Measurements from ENCODE around the gene PARVB. TPM values are rescaled to one million over a fixed set of nuclear protein-coding genes. Genes with fewer than 3 reads are reported as not detected.

Gene PARVB
- total and polyA plus RNA-seq, 9 donors = 12.3 to 62.9 (median 39.1) TPM

DNA sequence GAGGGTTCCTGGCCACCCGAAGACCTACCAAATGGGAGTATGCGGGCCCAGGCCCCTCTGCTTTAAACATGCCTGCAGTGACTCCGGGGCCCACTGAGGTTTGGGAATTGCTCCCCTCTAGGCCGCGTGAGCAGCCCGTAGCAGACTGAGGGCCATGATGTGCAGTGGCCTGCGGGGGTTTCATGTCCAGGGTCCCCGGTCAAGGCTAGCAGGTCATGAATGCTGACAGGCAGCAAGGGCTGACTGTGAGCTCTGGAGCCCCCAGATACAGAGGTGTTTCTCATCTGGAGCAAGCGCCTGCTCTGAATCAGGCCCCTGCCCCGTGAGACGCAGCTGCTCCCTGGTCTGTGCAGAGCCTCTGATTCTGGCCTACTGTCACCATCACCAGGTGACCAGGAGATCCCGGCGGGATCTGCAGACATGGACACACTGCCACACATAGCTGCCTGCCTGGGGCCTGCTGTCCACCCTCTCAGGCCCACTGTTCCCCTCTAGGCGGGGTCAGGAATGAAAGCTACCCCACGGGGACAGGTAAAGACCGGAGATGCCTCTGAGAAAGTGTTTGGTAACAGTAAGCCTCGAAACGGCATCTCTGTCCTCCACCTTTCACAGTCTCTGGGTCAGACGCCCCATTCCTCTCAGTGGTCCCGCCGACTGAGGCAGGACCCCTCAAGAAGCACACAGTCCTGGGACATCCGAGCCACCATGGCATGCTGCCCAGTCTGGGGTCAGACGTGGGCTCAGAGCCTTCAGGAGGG lies 73.3 kb downstream of the PARVB start:
- Histone ChIP-seq H3K36me3 (no peaks in the 10 kb centered on the region), H3K9me3 (no peaks in the 10 kb centered on the region), H3K27ac (peak overlapping the region in 1 of 2 donors; percentile 23), H3K27me3 (no peaks in the 10 kb centered on the region), H3K4me1 (ENCODE audit: insufficient read depth) (peaks cover 3% of the 10 kb centered on the region), H3K4me3 (no peak overlapping the region)
- TF ChIP-seq POLR2A (IDR thresholded peaks at IDR 0.05) (no peak), EP300 (IDR thresholded peaks at IDR 0.05) (no peak)
- TF ChIP-seq, protein P1, sequence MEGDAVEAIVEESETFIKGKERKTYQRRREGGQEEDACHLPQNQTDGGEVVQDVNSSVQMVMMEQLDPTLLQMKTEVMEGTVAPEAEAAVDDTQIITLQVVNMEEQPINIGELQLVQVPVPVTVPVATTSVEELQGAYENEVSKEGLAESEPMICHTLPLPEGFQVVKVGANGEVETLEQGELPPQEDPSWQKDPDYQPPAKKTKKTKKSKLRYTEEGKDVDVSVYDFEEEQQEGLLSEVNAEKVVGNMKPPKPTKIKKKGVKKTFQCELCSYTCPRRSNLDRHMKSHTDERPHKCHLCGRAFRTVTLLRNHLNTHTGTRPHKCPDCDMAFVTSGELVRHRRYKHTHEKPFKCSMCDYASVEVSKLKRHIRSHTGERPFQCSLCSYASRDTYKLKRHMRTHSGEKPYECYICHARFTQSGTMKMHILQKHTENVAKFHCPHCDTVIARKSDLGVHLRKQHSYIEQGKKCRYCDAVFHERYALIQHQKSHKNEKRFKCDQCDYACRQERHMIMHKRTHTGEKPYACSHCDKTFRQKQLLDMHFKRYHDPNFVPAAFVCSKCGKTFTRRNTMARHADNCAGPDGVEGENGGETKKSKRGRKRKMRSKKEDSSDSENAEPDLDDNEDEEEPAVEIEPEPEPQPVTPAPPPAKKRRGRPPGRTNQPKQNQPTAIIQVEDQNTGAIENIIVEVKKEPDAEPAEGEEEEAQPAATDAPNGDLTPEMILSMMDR (IDR thresholded peaks at IDR 0.05) = no peak
- intact Hi-C loops (cut with DNase I) = no loop called here
- DNase-seq = peak in 1 of 5 donors; percentile 35
- WGBS, 3 donors = 84 to 93% (median 89%) methylated on average over 23 of the region's 23 CpGs

DNA sequence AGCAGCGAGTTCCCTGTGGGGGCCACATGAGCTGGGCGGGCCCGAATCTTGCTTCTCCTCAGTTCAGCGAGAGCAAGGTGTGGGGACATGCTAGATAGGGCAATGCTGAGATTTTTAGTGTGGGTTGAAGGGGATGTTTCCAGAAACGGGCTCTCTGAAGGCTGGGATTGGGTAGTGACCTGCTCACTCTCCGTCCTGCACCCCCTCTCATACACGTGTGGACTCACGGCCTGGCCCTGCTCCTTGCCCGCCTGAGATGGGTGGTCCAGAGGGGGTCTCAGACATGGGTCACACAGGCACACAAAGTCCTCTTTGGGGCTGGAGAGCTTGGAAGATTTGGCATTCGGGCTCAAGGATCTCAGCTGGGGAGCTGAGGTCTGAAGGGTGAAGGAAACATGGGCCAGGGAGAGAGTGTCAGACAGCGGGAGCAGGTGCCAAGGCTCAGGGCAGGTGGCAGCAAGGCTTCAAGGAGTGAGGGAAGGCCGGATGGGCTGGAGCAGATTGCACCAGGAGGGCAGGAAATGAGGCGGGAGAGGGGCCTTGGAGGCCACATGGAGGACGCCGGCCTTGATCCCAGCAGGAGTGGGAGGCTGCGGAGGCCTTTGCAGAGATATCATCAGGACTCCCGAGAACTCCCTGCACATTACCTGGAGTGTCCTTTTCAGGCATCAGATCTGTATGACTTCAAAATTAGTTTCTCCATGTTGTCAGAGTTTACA lies 74.1 kb downstream of the PARVB start:
- intact Hi-C loops (cut with DNase I) = no loop called here
- Histone ChIP-seq H3K36me3 (no peaks in the 10 kb centered on the region), H3K4me1 (ENCODE audit: insufficient read depth) (peaks cover 3% of the 10 kb centered on the region), H3K4me3 (no peak overlapping the region), H3K9me3 (no peaks in the 10 kb centered on the region), H3K27ac (peak overlapping the region in 1 of 2 donors; percentile 23), H3K27me3 (no peaks in the 10 kb centered on the region)
- TF ChIP-seq, protein P1 (IDR thresholded peaks at IDR 0.05) = no peak
- TF ChIP-seq POLR2A (IDR thresholded peaks at IDR 0.05) = no peak
- peak in 1 of 5 donors; percentile 43 for DNase-seq
- 63 to 85% (median 75%) methylated on average over 17 of the region's 17 CpGs for WGBS, 3 donors

DNA sequence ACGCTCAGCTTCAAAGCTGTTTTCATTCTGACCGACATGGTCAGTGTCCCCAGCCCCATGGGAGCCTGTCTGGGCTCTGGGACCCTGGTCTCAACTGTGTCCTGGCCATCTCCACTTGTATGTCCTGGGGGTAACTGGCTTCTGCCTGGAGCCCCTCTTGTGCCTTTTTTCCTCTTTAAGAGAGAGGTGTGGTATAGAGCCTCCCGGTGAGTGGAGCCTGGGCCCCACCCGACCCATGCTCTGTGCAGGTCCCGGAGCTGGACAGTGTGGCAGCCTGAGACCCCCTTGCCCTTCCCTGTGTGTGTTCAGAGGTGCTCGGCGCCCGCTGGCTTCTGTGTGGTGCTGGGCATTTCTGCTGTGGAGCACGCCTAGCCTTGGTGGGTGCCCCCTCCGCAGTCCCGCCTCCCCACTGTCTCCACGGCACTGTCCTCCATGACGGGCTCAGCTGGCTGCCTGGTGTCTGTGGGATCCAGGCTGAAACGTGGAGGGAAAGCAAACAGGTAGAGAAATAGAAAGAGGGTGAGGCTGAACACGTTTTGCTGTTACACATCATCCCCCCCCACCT lies 74.9 kb downstream of the PARVB start:
- H3K27ac ChIP-seq = no peak overlapping the region
- intact Hi-C loops (cut with DNase I) = no loop called here
- whole genome bisulfite sequencing, 3 donors = 83 to 90% (median 84%) methylated on average over 15 of the region's 15 CpGs
- peak in 1 of 5 donors; percentile 31 for DNase-seq
- no peak overlapping the region for H3K4me3 ChIP-seq
- no peak for TF ChIP-seq EP300 (IDR thresholded peaks at IDR 0.05)
- no peak for TF ChIP-seq POLR2A (IDR thresholded peaks at IDR 0.05)
- TF ChIP-seq, protein P1 (IDR thresholded peaks at IDR 0.05) = no peak
- H3K4me1 ChIP-seq (ENCODE audit: insufficient read depth) = no peaks in the 10 kb centered on the region
- H3K9me3 ChIP-seq = no peaks in the 10 kb centered on the region
- H3K36me3 ChIP-seq = no peaks in the 10 kb centered on the region
- H3K27me3 ChIP-seq = no peaks in the 10 kb centered on the region

DNA sequence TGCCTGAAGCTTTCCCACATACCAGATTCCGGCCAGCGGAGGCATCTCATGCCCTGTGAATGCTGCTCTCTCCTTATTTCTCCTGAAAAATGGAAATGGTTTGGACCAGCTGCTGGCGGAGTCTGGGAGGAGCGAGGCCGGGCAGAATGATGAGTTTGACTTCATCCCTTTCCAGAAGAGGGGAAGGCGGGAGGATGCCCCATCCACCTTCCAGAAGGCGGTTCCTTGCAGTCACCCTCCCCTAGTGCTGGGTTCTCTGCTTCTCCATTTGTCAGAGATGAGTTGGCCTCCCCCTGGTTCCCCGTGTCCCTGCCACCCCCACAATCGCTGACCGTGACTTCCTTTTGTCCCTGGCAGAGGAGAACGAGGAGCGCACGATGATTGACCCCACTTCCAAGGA lies 75.6 kb downstream of the PARVB start:
- peak in 2 of 5 donors; percentile 9 to 27 for DNase-seq
- H3K36me3 ChIP-seq = no peaks in the 10 kb centered on the region
- intact Hi-C loops (cut with DNase I) = no loop called here

More for the DNA sequence above, 75.6 kb downstream of the PARVB start:
- Histone ChIP-seq H3K4me3 (no peak overlapping the region), H3K9me3 (no peaks in the 10 kb centered on the region), H3K27ac (no peak overlapping the region), H3K27me3 (no peaks in the 10 kb centered on the region), H3K4me1 (ENCODE audit: insufficient read depth) (no peaks in the 10 kb centered on the region)
- TF ChIP-seq, protein P1 (IDR thresholded peaks at IDR 0.05) = no peak
- no peak for TF ChIP-seq POLR2A (IDR thresholded peaks at IDR 0.05)
- no peak for TF ChIP-seq EP300 (IDR thresholded peaks at IDR 0.05)
- 90 to 94% (median 93%) methylated on average over 13 of the region's 13 CpGs for WGBS, 3 donors
